A673 (cell line): Measurements from ENCODE around the gene BCO1. TPM values are rescaled to one million over a fixed set of nuclear protein-coding genes. Genes with fewer than 3 reads are reported as not detected.

Source experiments
- BruUV-seq: library from RNA; stranded (reverse); fragments of 400-500 nt; replicated peaks from 2 replicates; lab custom pipeline; 2021; lab: Mats Ljungman, UMichigan
- CTCF ChIA-PET: fragments of 300-600 bp; sonication (Branson Sonifier 250); formaldehyde crosslinking; loops from one replicate; lab custom pipeline; 2022; ENCODE audit warnings: antibody characterized with exemption; lab: Charles Lee
- POLR2A ChIA-PET: fragments of 300-600 bp; sonication (Branson Sonifier 250); formaldehyde crosslinking; loops from one replicate; lab custom pipeline; 2022; ENCODE audit warnings: antibody characterized with exemption; ENCODE audit not compliant: low non-redundant PET; lab: Charles Lee
- DNase-seq: peaks from one replicate; pipeline ENCODE4 v3.0.0-alpha.2; 2015; ENCODE audit warnings: low spot score
- H3K27ac ChIP-seq: fragments of 200-600 bp; sonication (generic); 2 replicates; pipeline ENCODE4 v1.5.1; 2016; ENCODE audit warnings: mixed run types, low read depth, mild to moderate bottlenecking, mixed read lengths, antibody characterized with exemption, low read length; ENCODE audit not compliant: poor library complexity, severe bottlenecking
- H3K27me3 ChIP-seq: fragments of 200-600 bp; sonication (generic); replicated peaks from 2 replicates; pipeline ENCODE4 v1.6.1; 2017; ENCODE audit warnings: mixed run types, low read depth, mild to moderate bottlenecking, mixed read lengths, antibody characterized with exemption, low read length; ENCODE audit not compliant: insufficient read depth, poor library complexity
- H3K36me3 ChIP-seq: fragments of 200-600 bp; sonication (generic); 2 replicates; pipeline ENCODE4 v1.6.1; 2016; ENCODE audit warnings: mixed run types, mild to moderate bottlenecking, mixed read lengths, antibody characterized with exemption, low read length; ENCODE audit not compliant: insufficient read depth, poor library complexity, severe bottlenecking
- H3K4me1 ChIP-seq: fragments of 200-600 bp; sonication (generic); 2 replicates; pipeline ENCODE4 v1.6.1; 2017; ENCODE audit warnings: mixed run types, mild to moderate bottlenecking, mixed read lengths, antibody characterized with exemption, low read length; ENCODE audit not compliant: insufficient read depth, poor library complexity, severe bottlenecking
- H3K4me3 ChIP-seq: fragments of 200-600 bp; sonication (generic); 2 replicates; pipeline ENCODE4 v1.5.1; 2016; ENCODE audit warnings: low read depth, mixed run types, mild to moderate bottlenecking, mixed read lengths, low read length; ENCODE audit not compliant: poor library complexity, severe bottlenecking
- H3K9me3 ChIP-seq: fragments of 200-600 bp; sonication (generic); 2 replicates; pipeline ENCODE4 v1.6.1; 2016; ENCODE audit warnings: mixed run types, low read depth, mild to moderate bottlenecking, mixed read lengths, antibody characterized with exemption, low read length; ENCODE audit not compliant: poor library complexity, severe bottlenecking
- EZH2 ChIP-seq: fragments of 200-600 bp; sonication (generic); IDR thresholded peaks from 2 replicates; pipeline ENCODE4 v1.6.1; 2017; ENCODE audit warnings: borderline replicate concordance, low read depth, mild to moderate bottlenecking, mixed read lengths, antibody characterized with exemption, low read length; ENCODE audit not compliant: poor library complexity, severe bottlenecking
- intact Hi-C: fragments of 100-400 bp; cut with micrococcal nuclease; formaldehyde crosslinking; loops from one replicate; pipeline ENCODE4 v1.10.0; 2022; ENCODE audit not compliant: unreplicated experiment
- total RNA-seq: library from RNA; stranded (reverse); gene quantifications from 2 replicates; pipeline ENCODE4 v1.2.3, GENCODE V29; 2021
- TF ChIP-seq, protein P1 (sequence below): fragments of 300-800, 200-600 bp; sonication (generic); conservative IDR thresholded peaks from 2 replicates; pipeline ENCODE4 v1.5.1; 2017; ENCODE audit warnings: low read depth, mild to moderate bottlenecking, antibody characterized with exemption, low read length, moderate library complexity, mixed read lengths

BCO1 gene
- total RNA-seq, 1 experiment from 2014 or later, result 0.19 TPM

DNA sequence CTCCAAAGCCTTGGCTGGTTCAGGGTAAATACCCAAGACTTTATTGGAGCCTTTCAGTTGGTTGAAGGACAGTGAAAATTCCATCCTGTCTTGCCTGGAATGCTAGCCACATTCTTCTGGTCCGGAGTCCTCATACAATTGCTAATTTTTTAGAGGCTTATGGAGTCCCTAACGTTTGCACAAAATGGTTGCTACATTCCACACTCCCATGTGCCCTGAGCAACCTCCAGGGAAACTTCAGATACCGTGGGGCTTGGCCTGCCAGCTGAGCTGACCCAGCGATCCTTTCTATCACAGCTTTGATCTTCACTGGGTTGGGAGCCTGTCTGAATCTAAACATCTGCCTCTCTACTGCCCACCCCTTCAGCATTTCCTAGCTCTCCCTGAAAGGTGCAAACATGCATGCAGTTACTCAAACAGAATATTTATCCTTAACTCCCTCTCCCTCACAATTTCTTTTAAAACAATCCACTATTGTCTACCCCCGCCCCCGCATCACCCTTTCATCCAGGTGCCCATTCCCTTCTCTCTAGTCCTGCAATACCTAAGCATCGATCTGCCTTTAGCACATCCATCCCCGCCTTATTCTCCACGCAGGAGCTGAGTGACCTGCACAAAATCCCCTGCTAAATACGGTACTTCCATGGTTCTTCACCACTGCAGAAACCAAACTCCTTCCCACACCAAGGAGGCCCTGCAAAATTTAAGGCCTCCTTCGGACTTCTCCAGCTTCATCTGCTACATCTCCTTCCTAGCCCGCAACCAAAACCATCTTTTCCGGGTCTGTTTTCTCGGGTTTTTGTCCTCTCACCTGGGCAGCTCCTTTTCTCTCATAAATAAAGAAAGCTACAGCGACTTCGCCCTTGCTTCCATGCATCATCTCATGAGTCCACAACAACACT is 75.5 kb downstream of the BCO1 start:
- intact Hi-C loops, result no loop called here
- POLR2A ChIA-PET, result interaction anchor here (1.0 kb wide), 1 partner anchor 72 kb away, joined by 3 read pairs; no protein-coding TSS in a partner anchor
- Histone ChIP-seq H3K4me1 (peaks cover 18% of the 10 kb centered on the region), H3K27me3 (no peaks in the 10 kb centered on the region), H3K9me3 (no peaks in the 10 kb centered on the region), H3K27ac (peak overlapping the region; percentile 87), H3K4me3 (peak overlapping the region; percentile 85), H3K36me3 (no peaks in the 10 kb centered on the region)
- TSS peak; percentile 84 for BruUV-seq
- TF ChIP-seq, protein P1, sequence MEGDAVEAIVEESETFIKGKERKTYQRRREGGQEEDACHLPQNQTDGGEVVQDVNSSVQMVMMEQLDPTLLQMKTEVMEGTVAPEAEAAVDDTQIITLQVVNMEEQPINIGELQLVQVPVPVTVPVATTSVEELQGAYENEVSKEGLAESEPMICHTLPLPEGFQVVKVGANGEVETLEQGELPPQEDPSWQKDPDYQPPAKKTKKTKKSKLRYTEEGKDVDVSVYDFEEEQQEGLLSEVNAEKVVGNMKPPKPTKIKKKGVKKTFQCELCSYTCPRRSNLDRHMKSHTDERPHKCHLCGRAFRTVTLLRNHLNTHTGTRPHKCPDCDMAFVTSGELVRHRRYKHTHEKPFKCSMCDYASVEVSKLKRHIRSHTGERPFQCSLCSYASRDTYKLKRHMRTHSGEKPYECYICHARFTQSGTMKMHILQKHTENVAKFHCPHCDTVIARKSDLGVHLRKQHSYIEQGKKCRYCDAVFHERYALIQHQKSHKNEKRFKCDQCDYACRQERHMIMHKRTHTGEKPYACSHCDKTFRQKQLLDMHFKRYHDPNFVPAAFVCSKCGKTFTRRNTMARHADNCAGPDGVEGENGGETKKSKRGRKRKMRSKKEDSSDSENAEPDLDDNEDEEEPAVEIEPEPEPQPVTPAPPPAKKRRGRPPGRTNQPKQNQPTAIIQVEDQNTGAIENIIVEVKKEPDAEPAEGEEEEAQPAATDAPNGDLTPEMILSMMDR, result no peak
- no peak for TF ChIP-seq EZH2
- CTCF ChIA-PET, result no interaction called here
- DNase-seq, result no peak

DNA sequence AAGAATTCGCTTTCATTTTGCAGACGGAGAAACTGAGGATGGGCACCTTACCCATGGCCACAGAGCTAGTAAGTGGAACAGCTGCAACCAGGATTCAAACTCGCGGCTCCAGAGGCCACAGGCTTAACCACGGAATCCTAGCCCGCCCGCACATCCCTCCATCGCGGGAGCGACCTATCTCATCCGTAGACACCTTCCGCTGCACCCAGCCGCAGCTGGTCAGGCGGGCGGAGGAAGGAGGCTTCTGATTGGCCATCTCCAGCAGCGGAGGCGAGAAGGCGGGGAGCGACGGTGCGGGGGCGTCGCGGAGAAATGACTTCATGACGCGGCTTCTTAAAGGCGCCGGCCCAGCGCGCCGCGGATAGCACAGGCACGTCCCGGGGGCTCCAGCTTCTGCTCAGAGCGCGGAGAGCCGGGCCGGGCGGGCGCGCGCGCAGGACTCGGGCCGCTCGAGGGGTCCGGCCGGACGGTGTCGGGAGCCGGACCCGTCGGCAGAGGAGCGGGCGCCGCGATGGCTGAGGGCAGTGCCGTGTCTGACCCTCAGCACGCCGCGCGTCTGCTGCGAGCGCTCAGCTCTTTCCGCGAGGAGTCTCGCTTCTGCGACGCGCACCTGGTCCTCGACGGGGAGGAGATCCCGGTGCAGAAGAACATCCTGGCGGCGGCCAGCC is 76.2 kb downstream of the BCO1 start, which contains the start of gene GAN:
Gene GAN (plus strand): TSS at position 360 of the 668 bp plus-strand sequence. CDS start 152 bp downstream, at position 512.
- BruUV-seq, result no TSS peak
- Histone ChIP-seq H3K27ac (peak within 1 kb of the TSS; percentile 87), H3K27me3 (no peaks in the 10 kb centered on the region), H3K9me3 (no peaks in the 10 kb centered on the region), H3K36me3 (no peaks in the 10 kb centered on the region), H3K4me1 (peaks cover 26% of the 10 kb centered on the region), H3K4me3 (peak within 1 kb of the TSS; percentile 85)
- POLR2A ChIA-PET, result interaction anchor here (1.0 kb wide), 1 partner anchor 73 kb away, joined by 3 read pairs; no protein-coding TSS in a partner anchor
- DNase-seq, result peak; percentile 98
- CTCF ChIA-PET, result no interaction called here
- intact Hi-C loops, result loop anchor here (5.0 kb wide), 1 partner anchor 102 kb away; no protein-coding TSS in a partner anchor
- no peak for TF ChIP-seq EZH2
- TF ChIP-seq, protein P1, result no peak

DNA sequence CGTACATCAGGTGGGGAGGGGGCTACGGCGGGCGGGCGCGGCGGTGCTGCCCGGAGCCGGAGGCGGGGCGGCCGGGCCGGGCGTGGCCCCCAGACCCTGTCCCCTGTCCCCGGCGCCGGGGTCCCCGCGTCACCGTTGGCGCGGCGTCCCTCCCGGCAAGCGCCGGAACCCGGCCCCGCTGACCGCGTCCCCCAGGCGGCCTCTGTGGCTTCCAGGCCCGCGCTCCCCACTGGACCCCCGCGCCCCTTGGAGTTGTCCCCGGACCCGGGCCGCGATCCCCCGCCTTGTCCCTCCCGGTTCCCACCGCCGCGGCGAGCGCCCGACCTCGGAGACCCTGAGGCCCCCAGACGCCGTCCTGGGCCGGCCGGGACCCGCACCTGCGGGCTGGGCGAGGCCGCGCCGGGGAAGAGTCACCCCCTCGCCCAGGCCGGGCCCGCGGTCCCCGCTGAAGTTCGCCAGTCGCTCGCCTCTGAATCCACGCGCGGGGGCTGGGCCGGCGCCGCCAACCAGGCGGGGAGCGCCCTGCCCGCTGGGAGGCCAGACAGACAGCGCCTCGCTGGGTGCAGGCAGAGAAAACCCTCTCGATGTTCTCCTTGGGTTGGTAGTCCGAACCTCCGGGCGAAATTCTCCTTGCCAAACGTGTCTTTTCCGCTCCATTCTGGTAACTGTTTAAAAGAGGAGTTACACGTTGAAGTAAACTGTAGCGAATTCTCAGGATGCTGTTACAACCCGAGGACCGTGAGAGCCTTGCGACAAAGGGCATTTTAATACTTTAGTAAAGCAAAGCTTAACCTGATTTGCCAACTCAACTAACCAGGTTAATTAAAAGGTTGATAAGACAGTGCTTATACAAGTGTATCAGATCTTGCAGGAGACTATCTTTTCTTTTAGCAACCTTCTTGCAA is 77.0 kb downstream of the BCO1 start:
- POLR2A ChIA-PET, result no interaction called here
- no peaks in the 10 kb centered on the region for H3K36me3 ChIP-seq
- no peaks in the 10 kb centered on the region for H3K27me3 ChIP-seq
- peak overlapping the region; percentile 87 for H3K27ac ChIP-seq
- no peaks in the 10 kb centered on the region for H3K9me3 ChIP-seq
- no TSS peak for BruUV-seq
- CTCF ChIA-PET, result no interaction called here
- DNase-seq, result peak; percentile 41
- TF ChIP-seq EZH2, result no peak
- TF ChIP-seq, protein P1, result no peak
- H3K4me3 ChIP-seq, result peak overlapping the region; percentile 85
- intact Hi-C loops, result loop anchor here (5.0 kb wide), 1 partner anchor 103 kb away; no protein-coding TSS in a partner anchor
- H3K4me1 ChIP-seq, result peaks cover 34% of the 10 kb centered on the region
